ENCODE results near the gene GOT1.

Gene GOT1

DNA sequence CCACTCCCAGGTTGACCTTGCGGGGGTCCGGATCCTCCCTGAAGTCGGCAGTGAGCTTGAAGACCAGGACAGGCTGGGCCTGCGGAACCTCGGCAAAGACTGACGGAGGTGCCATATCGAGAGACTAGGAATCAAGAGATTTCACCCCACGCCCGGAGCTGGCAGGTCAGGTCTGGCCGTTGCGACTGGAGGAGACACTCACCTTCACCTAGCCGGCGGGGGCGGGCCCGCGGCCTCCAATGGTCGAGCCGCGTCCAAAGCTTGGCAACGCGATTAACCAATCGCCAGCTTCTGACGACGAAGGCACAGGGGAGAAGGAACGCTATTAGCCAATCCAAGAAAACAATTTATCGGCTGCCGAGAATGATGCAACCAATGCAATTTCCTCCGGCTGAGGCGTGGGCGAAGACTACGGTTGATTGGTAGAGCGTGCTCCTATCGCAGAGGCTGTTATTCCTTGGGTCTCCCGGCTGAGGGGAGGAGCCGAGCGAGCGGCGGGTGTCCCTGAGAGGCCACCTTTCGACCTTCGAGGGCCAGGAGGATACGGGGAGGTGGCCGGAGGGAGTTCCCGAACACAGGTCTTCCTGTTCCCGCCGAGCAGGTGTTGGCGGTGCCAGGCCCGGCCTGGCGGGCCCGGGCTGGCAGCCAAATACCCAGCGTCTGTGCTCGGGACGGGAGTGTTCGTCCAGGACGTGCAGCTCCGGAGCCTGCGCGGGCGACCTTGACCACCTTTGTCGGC is at the start of gene GOT1:
TSS of gene GOT1 (minus strand) at position 174 of the 739 bp plus-strand sequence. CDS start at position 115, 59 bp downstream.
- peak; percentile 99 for DNase-seq (ENCODE audit: low spot score)

DNA sequence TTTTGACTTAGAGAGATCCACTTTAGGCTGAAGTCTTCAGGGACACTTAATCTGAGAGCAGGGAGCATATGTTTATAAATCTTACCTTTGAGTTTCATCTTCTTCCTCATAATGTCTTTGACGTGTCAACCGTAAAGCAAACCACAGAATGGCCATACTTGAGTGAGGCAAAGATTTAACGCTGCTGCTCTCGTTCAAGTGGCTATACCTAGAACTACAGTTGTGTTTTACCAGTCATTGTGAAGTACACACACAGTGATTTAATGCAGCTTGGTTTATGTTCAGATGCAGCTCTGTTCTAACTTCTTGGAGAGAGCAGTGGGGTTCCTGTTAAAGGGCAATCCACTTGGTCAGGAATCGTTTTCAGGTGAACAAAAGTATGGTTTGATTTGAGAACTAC is 39.9 kb upstream of the GOT1 start:
- DNase-seq (ENCODE audit: low spot score), result no peak

DNA sequence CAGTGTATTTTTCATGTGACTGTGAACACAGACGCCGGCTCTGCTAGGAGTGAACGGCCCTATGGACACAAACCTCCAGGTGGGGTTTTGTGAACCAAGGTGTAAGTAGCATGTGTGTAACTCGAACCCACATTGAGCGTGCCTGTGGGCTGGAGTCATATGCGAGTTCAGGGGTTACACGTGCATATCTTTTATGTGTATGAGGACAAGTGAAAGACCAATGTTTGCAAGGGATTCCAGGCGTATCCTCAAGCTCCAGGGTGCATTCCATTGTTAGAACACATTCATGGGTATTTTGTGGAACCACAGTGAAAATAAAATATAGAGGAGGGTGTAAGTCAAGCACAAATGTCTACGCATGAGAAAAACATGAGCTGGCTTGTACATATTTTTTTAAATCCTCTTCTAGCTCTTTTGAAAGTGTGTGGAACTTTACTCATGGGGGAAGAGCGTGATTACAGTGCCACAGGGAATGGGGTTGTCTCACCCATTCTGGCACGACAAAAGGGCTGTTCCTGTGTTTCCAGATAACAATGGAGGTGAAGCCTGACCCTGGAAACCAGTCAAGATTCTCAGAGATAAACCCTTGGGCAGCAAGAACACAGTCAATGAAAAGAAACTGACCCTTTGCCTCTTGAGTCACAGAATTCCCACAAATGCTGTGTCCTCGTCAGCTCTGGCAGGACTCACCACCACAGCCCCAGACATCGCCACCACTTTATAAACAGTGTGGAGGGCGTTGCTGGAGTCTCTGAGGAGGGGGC is 37.0 kb upstream of the GOT1 start:
- DNase-seq (ENCODE audit: low spot score), result no peak

DNA sequence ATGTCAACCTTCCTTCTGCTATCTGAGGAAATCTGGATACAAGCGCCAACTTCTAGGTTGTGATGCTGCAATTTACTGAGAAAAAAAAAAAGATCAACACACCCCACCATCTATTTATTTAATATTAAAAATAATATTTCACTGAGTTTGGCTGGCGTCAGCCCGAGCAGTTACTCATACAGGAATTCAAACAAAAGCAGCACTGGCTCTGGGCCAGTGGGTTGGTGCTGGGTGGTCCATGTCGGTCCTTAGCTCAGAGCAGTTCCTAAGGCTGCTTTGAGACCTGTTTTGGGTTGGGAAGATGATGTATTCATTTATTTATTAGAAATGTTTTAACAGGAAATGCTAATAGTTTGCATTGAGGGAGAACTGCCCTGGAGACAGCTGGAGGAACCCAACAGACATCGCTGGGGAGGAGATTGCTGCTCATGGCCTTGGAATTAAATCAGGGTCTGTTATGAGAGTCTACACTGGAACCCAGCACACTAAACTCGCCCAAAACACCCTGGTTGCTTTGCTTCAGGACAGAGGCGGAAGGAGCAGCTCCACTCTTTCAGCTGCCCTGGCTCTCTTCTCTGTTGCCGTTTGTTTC is 36.3 kb upstream of the GOT1 start:
- DNase-seq (ENCODE audit: low spot score), result no peak

DNA sequence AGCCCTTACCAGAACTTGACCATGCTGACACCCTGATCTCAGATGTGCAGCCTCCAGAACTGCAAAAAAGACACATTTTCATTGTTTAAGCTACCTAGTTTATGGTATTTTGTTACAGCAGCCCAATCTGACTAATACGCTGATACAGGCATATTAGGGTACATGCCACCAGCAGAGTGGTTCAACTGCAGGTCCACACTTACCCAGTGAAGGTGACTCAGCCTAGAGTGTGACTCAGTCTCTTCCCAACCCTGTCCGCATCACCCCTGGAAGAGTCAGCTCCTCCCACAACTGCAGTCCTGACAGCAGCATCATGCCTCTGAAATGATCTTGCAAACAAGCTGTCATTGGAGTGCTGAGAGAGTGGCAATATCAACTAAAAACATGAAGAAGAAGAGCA is 30.8 kb upstream of the GOT1 start:
- DNase-seq (ENCODE audit: low spot score), result no peak

DNA sequence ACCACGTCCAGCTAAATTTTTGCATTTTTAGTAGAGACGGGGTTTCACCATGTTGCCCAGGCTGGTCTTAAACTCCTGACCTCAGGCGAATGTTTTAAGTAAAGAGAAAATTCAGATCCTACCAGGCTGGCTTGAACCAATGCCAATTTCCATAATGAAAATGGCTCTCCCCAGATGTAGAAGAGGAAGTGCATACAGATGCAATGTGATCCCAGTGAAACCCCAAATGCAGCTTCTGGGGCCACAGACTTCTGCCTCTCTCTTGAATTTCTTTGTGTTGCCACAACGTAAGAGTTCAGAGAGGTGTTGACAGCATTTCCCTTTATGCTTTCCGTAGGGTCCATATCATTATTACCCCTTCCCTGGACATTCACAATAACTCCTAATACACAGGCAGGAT is 29.6 kb upstream of the GOT1 start:
- DNase-seq (ENCODE audit: low spot score), result no peak

DNA sequence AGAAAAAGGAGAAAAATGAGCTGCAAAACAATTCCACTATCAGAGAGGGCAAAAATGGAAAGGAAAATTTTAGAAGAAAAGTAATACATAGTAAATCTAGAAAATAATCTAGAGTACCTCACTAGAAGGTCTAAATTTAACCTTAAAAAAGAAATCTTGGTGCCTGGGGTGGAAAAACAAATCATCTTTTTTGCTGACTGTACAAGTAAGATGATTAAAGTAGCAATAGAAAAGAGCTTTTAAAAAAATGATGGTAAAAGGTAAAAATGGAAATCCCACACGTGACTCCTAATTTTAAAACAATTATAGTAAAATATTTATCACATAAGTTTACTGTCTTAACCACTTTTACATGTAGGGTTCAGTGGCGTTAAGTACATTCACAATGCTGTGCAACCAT is 28.8 kb upstream of the GOT1 start:
- no peak for DNase-seq (ENCODE audit: low spot score)

DNA sequence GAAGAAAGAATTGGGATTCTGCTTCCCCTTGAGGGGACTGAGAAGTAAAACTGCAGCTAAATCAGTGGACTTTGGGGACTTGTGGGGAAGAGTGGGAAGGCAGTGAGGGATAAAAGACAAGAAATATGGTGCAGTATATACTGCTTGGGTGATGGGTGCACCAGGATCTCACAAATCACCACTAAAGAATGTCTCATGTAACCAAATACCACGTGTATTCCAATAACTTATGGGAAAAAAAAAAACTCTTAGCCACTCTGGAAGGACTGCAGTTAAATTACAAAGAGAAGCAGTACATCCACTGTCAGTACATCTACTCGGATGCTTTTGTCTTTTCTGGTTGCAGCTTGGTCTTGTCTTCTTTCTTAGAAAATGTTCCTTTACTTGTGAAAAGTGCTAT is 27.4 kb upstream of the GOT1 start:
- DNase-seq (ENCODE audit: low spot score), result no peak

DNA sequence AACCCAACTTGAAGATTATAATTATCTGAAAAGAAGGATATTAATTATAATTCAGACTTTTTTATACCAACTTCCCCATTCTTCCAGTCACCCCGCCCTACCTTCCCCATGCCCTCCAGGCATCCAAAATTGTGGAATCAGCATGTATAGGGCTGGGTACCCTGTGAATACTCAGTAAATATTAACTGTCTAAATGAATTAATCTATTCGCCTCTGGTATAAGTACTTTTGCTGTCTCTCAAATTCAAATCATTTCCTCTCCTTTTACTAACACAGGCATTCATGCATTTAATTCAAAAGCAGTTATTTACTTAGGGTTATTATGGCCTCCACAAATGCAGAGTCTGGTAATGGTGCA is 26.5 kb upstream of the GOT1 start:
- no peak for DNase-seq (ENCODE audit: low spot score)

DNA sequence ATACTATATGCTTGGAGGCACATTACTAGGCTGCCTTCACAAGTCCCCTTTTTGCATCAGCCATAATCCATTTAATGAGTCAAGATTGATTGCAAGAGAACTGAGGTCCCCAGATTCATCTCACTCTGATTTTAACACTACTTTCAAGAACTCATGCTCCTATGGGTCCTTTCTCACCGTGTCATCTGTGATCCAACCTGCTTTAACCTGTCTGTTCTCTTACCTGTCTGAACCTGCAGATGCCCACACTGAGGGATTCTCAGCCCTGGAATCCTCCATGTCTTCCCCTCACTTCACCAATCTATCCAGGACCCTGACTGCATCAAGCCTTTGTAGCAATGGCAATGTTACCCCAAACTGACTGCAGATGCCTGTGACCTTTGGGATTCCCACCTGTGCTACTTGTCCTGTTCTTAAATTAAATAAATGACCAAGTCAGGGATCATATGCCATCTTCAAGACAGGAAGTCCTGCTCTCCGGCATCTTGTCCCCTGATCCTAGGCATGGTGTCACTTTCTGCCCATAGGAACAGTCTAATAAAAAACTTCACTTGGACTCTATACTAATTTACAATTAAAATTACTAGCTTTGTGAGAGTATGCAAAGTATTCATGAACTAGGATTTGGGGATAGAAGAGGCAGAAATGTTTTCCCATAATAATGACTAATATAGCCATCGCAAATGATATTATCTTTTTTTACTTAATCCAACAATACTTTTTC is 25.9 kb upstream of the GOT1 start:
- no peak for DNase-seq (ENCODE audit: low spot score)

DNA sequence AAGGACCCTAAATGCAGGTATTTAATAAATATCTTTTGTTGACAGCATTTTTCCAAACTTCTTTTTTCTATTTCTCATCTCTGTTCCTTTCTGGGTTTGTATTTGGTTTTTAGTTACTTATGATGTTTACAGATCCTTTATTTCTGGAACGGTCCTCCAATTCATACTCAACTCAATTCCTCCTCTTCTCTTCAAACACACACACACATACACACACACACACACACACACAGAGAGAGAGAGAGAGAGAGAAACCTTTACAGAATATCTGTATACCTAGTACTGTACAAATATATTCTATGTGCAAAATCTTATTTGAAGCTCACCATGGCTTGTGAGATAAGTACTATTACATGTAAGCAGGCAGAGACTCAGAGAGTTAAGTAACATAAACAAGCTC is 21.6 kb upstream of the GOT1 start:
- no peak for DNase-seq (ENCODE audit: low spot score)

DNA sequence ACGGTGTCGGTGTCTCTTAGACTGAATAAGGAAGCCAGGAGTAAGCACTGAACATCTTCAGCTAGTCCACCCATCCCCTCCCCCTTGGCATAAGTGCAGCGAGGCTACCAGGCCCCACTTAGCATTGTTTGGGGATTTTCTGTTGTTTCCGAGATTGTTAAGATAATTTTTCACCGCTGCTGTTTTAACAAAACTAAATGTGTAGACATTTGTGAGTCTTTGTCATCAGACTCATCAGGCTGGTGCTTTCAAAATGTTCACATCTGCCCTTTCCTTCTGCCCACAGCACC is 21.0 kb upstream of the GOT1 start:
- DNase-seq (ENCODE audit: low spot score), result no peak

DNA sequence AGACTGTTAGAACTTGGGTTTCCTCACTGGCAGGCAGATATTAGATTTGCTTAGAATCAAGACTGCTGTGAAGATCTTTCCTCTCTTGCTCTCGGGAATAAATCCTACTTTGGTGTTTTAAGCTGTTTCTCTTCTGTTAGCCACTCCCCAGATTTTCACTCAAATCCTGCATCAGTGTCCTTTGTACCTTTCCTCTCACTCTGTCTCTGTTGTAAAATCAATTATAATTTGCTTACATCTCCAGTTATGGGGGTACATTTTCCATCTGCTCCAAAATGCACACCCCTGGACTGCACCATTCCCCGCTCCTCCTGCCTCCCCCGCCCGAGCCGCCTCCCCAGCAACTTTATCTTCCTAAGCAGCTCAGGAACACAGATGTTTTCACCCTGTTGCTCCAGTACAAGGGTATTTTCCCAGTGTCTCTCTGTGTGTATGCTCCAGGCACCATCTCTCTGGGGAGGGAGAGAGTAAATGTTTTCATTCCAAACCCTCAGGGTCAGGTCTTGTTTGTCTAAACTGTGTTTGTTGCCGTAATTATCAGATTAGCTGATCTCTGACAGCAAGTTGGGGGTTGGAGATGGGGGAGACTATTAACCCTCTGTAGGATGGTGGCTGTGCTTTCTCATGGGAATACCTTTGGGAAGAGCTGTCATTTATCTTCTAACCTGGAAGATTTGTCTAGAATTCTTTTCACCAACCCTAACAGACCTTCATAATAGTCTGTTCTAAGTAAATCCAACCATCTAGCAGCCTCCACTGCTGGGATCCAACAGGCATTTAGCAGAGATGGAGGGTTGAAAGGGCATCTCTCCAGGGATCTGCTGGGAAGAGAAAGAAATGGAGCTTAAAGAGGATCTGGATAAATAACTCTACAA is 20.4 kb upstream of the GOT1 start:
- DNase-seq (ENCODE audit: low spot score), result no peak

DNA sequence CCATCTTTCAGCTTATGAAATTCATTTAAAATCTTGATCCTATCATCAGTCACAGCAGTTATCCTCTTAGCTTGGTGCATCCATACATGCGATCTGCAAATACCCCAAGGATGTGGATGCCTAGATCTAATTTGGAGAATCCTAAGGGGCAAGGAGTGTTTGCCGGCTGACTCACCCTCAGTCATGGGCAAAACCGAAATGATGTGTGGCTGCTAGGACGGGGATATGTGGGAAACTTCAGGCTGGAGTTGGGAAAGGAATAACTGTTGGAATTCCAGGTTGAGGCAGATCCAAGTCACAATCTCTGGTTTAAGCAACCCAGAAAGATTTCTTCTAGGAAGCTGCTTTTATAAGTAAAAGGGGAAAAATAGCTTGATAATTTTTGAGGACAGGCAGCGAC is 19.7 kb upstream of the GOT1 start:
- DNase-seq (ENCODE audit: low spot score), result no peak

DNA sequence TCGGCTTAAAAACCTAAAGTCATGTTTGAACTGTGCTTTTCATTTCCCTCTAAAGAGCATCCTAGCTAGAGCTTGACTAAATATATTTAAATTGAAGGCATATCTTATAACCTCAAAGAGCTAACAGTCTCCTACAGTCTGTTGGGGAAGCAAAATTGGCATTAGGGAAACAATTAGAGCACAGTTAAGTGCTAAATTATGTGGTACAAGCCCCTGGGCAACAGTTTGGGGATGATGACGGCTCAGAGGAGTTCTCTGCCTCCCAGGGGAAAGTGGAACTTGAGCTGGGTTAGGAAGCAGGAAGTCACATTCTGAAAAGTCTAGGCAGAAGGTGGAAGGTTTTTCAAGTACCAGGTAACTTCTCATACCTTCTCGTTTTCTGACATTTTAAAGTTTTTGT is 18.6 kb upstream of the GOT1 start:
- no peak for DNase-seq (ENCODE audit: low spot score)

DNA sequence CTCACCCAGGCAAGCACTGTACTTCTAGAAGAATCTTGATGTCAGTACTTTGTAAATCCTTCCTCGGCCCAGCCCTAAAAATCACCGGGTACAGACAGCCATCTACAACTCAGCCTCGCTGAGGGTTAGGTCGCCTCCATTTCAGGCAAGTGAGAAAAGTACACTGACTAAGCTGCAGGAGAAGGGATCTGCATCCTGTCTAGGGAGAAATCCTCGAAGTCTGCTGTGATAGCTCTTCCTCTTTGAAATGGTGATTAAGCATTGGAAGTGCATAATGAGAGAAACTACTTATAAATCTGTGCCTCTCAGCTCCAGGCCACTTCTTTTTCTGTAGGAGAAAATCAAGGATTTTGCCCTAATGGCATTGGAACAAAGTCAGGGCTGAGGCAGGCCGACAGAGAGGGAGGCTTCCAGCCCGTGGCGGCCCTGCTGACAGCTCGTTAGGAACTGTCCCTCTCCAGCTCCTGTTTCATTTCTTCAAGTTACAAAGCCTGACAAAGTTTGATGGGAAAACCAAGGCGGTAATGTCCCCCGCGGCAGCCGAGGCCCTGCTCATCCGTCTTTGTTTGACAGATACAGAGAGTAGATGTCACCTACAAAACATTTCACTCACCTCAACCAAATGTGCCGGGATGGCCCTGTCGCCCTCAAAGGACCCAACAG is 14.1 kb upstream of the GOT1 start:
- no peak for DNase-seq (ENCODE audit: low spot score)

DNA sequence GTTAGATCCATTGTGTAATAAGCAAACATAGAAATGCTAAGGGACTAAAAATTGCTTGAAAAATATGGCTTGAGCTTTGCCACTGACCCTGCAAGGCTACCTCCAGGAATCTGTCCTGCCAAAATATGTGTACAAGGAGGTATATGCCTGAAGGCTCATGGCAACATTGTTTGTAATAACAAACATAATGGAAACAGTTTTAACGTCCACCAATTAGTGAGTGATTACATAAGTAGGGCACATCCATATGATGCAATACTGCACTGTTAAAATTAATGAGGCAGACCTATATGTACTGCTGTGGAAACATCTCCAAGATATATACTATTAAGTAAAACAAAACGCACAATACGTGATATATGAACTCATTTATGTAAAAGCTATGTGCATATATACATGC is 13.1 kb upstream of the GOT1 start:
- DNase-seq (ENCODE audit: low spot score), result no peak

DNA sequence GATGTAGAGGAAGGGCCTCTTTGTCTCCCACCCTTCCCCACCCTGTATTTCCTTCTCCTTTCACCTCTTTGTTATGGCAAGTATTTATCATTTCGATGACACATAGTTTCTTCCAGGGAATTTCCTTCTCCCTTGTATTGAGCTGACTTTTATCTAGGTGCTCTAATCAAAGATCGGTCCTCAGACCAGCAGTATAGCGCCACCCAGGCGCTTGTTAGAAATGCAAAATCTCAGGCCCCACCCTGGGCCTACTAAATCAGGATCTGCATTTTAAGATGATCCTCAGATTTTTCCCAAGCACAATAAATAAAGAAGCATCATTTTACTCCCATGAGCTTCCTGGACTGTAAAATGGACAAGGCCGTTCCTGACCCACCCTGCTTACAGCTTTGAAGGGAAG is 12.0 kb upstream of the GOT1 start:
- no peak for DNase-seq (ENCODE audit: low spot score)

DNA sequence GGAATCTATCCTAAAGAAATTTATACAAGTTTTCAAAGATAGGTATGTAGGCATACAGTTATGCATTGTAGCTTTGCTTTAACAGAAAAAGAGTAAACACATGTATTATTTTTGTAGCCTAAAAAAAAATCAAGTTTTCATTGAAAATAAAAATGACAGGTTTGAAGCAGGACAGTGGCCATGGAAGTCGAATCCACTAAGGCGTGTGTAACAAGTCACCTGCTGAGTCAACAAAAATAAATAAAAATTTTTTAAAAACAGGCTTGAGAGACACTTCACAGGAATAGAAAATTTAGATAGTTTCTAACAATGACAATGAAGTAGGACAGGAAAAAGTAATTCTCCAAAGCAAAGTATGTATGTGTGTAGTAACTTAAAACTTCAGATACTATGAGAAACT is 8.5 kb upstream of the GOT1 start:
- DNase-seq (ENCODE audit: low spot score), result no peak

DNA sequence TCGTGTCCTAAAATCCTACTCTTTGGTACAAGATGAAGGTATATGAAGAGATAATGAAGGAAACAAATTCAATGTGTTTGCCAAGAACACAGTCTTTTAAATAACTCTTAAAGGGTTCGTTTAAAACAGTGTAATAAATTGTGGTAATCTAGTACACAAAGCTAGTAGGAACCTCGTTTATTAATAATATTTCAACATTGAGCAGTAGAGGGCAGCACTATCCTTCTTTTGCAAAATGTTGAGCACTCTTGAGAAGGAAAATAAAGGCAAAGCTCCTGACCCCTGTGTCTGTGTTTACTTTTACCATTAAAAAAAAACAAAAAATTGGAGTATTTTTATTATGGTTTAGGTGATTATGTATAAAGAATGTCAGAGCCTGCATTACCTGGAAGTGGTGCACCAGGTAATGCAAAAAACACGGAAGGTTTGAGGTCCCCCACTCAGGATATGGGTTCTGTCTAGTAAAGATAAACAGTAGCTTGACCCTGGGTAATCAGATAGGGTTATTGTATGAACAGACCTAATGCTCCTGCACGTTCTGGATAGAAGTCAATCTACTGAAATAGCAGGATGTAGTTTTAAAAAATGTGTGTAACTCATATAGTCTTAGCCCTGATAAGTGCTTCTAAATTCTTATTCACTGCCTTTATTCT is 5.7 kb upstream of the GOT1 start:
- peak; percentile 51 for DNase-seq (ENCODE audit: low spot score)
